Retinal pigment epithelial cell (primary cell): Measurements from ENCODE around the gene ST7.

ENCODE experiments used
- DNase-seq: peaks from one replicate; pipeline ENCODE4 v3.0.0-alpha.2; 2010; ENCODE audit warnings: low read depth
- H3K4me3 ChIP-seq: 2 replicates; pipeline ENCODE4 v1.5.1; 2011; ENCODE audit warnings: mild to moderate bottlenecking, low read length, control low read depth, moderate library complexity
- CTCF ChIP-seq: conservative IDR thresholded peaks from 2 replicates; pipeline ENCODE4 v1.5.1; 2011; ENCODE audit warnings: low read depth, low read length, control low read depth, inconsistent platforms

ST7 gene

GRCh38 chr7:117014673-117015133 is 61.4 kb downstream of the ST7 start:
- DNase-seq, result no peak
- TF ChIP-seq CTCF, result no peak
- no peak overlapping the region for H3K4me3 ChIP-seq

DNA sequence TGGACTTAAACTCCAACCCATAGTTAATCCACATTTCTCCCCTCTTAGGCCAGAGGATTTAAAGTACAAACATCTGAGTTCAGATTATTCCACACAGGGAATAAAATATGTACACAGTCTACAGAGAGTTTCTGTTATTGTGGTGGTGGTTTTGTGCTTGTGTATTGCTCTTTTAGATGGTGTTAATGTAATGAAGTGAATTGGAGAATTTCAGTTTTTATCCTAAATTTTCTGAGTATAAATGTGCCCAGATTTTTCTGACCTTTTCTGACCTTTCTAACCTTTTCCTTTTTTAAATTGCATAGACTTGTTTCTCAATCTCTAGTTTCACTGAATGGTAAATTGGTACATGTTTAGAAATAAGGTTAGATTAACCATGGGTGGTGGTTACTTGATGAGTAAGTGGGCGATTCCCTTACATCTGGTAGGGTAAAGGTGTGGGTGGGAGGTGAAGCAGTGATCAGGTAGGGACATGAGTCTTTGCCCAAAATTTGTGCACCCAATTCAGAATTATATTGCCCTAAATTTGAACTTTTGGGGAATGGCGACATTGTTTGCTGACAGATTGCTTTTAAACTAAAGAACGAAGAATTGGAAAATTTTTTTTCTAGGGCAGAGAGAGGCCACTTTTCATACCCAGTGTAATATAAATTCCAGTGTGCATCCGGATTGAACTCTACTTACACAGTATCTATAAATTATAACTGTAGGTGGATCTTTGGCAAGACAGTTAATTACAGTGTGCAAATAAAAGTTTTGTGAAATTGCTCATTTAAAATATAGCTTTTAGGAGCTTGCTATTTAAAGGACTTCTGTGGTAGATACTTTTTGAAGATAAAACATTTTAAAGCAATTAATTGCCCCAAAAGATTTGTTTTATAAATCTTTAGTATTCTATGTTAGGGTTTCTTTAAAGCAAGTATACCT is 62.2 kb downstream of the ST7 start:
- H3K4me3 ChIP-seq, result no peak overlapping the region
- no peak for DNase-seq
- no peak for TF ChIP-seq CTCF

DNA sequence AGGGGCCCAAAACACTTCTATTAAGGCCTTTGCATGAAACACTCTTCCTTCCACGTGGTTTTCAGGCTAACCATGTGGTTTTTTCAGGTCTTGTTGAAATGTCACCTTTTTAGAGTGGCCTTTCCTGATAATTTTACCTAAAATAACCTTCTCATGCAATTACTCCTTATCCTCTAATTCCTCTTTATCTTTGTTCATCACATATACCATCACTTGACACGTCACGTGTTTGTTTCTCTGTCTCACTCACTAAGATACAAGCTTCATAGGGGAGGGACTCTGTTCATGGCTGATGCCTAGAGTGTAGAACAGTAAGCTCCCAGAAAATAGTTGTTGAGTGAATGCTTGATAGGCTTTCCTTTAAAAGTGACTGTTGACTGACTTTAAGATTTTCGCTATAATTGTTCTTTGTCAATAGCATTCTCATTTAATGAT is 63.7 kb downstream of the ST7 start:
- no peak overlapping the region for H3K4me3 ChIP-seq
- no peak for DNase-seq

GRCh38 chr7:117017702-117018266 is 64.5 kb downstream of the ST7 start:
- TF ChIP-seq CTCF, result no peak
- no peak for DNase-seq
- no peak overlapping the region for H3K4me3 ChIP-seq

More for the DNA sequence above, 63.7 kb downstream of the ST7 start:
- TF ChIP-seq CTCF, result no peak

DNA sequence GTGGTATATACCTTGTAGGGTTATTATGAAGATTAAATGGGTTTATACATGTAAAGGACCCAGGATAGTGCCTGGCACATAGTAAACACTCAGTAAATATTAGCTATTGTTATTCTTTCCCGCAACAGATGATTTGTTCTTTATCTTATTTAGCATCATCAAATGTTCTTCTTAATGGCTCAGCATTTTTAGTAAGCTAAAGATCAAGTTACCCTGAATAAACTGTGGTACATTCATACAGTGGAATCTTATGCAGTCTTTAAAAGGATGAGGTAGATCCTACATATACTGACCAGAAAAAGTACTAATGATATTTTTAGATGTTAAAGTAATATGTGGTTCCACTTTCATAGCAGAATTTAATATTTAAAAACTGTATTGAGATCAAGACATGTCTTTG is 65.4 kb downstream of the ST7 start:
- H3K4me3 ChIP-seq, result no peak overlapping the region
- no peak for TF ChIP-seq CTCF
- DNase-seq, result no peak

GRCh38 chr7:117019287-117019686 is 66.0 kb downstream of the ST7 start:
- no peak overlapping the region for H3K4me3 ChIP-seq
- no peak for DNase-seq
- TF ChIP-seq CTCF, result no peak
